KOPT-K1 (cell line): ENCODE results near the gene HHIP.

ENCODE experiments used
- H3K27ac ChIP-seq: fragments of 200-600 bp; sonication (generic); 2 replicates; pipeline ENCODE4 v1.5.1; 2016; ENCODE audit warnings: antibody characterized with exemption, mild to moderate bottlenecking, low read depth, low read length; ENCODE audit not compliant: poor library complexity, severe bottlenecking
- H3K36me3 ChIP-seq: fragments of 200-600 bp; sonication (generic); 2 replicates; pipeline ENCODE4 v1.5.1; 2017; ENCODE audit warnings: antibody characterized with exemption, mild to moderate bottlenecking, low read length, moderate library complexity; ENCODE audit not compliant: insufficient read depth
- H3K9me3 ChIP-seq: fragments of 200-600 bp; sonication (generic); 2 replicates; pipeline ENCODE4 v1.5.1; 2017; ENCODE audit warnings: antibody characterized with exemption, low read length, mild to moderate bottlenecking; ENCODE audit not compliant: insufficient read depth, poor library complexity, severe bottlenecking

Gene HHIP

GRCh38 chr4:144710526-144710912 lies 64.6 kb downstream of the HHIP start:
- H3K36me3 ChIP-seq = peaks cover 96% of the 10 kb centered on the region
- no peak overlapping the region for H3K27ac ChIP-seq

GRCh38 chr4:144711700-144712456 lies 65.9 kb downstream of the HHIP start:
- H3K9me3 ChIP-seq = no peaks in the 10 kb centered on the region
- no peak overlapping the region for H3K27ac ChIP-seq
- H3K36me3 ChIP-seq = peaks cover 97% of the 10 kb centered on the region

More at GRCh38 chr4:144710526-144710912, 64.6 kb downstream of the HHIP start:
- H3K9me3 ChIP-seq = no peaks in the 10 kb centered on the region

DNA sequence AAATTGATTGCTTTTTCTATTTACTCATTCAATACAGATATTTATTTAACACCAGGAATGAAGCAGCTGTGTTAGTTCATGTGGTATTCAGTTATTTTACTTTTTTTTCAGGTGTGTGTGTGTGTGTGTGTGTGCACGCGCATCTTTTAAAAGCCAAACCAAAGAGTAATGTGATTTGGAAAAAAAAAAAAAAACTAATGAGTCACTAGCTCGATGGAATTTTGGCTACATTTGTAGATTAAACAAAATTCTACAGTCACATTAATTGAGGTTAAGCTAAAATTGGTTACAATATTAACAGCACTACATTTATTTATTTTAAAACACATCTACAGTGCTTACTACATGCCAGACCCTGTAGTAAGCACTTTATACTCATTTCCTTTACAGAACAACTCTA lies 66.8 kb downstream of the HHIP start:
- H3K36me3 ChIP-seq = peaks cover 97% of the 10 kb centered on the region
- H3K27ac ChIP-seq = no peak overlapping the region
- no peaks in the 10 kb centered on the region for H3K9me3 ChIP-seq

DNA sequence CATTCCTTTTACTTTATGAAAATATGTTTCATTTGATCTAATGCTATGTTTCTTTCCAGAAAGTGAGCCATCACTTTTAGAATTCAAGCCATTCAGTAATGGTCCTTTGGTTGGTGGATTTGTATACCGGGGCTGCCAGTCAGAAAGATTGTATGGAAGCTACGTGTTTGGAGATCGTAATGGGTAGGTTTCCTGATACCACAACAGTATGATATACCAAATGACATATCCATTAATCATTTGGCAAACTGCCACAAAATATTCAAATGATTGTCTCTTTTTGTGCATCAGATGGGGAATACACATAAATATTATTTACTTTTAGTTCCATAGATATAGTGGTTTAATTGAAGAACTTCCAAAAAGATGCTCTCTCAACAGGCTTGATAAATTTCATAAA lies 68.2 kb downstream of the HHIP start:
- no peaks in the 10 kb centered on the region for H3K9me3 ChIP-seq
- H3K36me3 ChIP-seq = peaks cover 97% of the 10 kb centered on the region
- no peak overlapping the region for H3K27ac ChIP-seq

GRCh38 chr4:144715230-144715629 lies 69.3 kb downstream of the HHIP start:
- Histone ChIP-seq H3K36me3 (peaks cover 97% of the 10 kb centered on the region), H3K9me3 (no peaks in the 10 kb centered on the region), H3K27ac (no peak overlapping the region)

GRCh38 chr4:144716778-144717177 lies 70.8 kb downstream of the HHIP start:
- H3K9me3 ChIP-seq = no peaks in the 10 kb centered on the region
- no peak overlapping the region for H3K27ac ChIP-seq
- H3K36me3 ChIP-seq = peaks cover 98% of the 10 kb centered on the region

GRCh38 chr4:144718958-144719512 lies 73.1 kb downstream of the HHIP start:
- H3K36me3 ChIP-seq = peaks cover 100% of the 10 kb centered on the region
- H3K9me3 ChIP-seq = no peaks in the 10 kb centered on the region
- H3K27ac ChIP-seq = no peak overlapping the region

DNA sequence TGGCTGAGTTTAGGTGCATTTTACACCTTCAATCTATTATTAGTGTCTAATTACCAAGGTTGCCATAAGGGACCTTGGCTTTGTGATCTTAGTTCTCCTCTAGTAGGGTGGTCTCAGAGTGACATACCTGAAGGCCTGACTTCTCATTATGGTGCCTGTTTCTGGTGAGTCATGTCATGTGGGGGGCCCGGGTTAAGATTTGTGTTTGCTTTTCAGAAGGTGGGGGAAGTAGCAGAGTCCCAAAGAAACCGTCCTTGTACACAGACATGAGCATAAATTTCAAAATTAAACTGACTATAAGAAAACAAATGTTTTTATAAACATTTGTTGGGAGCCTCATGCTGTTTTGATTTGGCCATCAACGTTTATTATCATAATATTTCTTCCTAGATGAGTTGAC lies 74.5 kb downstream of the HHIP start:
- Histone ChIP-seq H3K36me3 (peaks cover 92% of the 10 kb centered on the region), H3K27ac (no peak overlapping the region), H3K9me3 (no peaks in the 10 kb centered on the region)

DNA sequence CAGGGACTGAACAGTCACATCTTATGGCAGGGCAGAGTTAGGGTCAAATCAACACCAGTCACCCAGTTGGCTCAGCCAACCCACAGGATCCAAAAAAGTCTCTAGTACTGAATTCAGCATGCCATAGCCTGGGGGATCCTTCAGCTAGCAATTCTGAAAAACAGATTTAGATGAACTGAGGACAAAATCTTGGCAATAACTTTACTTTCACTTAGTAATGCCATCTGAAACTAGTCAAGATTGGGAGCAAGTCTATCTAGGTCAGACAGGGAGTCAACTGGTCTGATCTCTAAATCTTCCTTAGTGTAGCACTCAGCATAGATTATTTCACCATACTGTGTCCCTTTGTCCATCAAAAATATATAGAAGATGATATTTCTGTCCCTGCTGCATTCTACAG lies 76.0 kb downstream of the HHIP start:
- H3K36me3 ChIP-seq = peaks cover 87% of the 10 kb centered on the region
- no peak overlapping the region for H3K27ac ChIP-seq
- no peaks in the 10 kb centered on the region for H3K9me3 ChIP-seq

GRCh38 chr4:144723471-144723870 lies 77.5 kb downstream of the HHIP start:
- no peaks in the 10 kb centered on the region for H3K9me3 ChIP-seq
- no peak overlapping the region for H3K27ac ChIP-seq
- H3K36me3 ChIP-seq = peaks cover 83% of the 10 kb centered on the region

DNA sequence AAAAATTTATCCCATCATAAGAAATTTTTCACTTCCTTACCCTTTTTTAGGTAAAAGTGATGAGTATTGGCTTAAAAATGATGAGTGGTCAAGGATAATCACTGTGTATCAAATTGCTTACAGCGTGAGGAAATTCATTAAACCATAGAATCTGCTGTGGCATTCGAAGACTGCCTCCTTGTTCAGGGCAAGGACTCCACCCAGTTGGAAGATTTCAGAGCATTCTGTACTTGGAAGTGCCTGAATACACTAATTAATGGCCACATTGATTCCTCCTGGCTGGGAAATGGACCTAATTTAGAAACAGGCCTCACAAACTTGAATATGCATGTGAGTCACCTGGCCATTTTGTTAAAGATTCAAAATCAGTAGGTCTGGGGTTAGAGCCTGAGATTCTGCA lies 83.2 kb downstream of the HHIP start:
- Histone ChIP-seq H3K36me3 (peaks cover 57% of the 10 kb centered on the region), H3K27ac (no peak overlapping the region), H3K9me3 (no peaks in the 10 kb centered on the region)

DNA sequence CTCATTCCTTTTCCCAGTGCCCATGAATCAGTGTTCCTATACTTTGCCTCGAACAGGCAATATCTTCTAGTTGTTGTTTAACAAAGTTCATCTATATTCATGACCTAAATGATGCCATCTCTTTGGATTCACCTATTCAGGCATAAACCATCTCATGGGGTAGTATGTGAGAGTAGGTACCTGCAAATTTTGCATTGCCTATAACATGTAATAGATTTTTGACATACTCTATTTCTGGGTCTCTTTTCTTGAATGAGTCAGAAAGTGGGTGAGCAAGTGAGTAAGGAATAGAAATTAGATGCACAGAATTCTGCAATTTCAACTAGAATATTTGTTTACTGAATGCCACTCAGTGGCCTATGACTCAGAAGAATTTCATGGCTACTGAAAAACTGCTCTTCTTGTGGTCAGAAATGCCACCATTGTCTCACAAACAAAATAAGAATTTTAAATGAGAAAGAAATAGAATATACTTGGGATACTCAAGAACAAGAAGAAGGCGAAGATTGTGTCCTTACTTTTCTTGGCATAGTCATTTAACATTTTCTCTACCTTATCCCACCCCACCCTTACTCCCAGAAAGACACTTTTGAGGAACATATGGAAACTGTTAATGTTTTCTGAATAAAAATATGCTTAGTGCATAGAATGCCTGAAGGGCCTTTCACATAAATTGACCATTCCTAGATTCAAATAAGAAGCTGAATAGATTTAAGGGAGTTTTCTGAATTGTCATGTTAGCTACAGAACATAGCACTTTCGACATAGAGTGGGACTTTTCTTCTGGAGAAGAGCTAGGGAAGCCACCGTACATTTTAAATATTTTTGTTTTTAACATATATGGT lies 86.8 kb downstream of the HHIP start:
- H3K9me3 ChIP-seq = no peaks in the 10 kb centered on the region
- H3K27ac ChIP-seq = no peak overlapping the region
- peaks cover 67% of the 10 kb centered on the region for H3K36me3 ChIP-seq

GRCh38 chr4:144733566-144733965 lies 87.6 kb downstream of the HHIP start:
- no peaks in the 10 kb centered on the region for H3K9me3 ChIP-seq
- no peak overlapping the region for H3K27ac ChIP-seq
- H3K36me3 ChIP-seq = peaks cover 68% of the 10 kb centered on the region

GRCh38 chr4:144734522-144734921 lies 88.6 kb downstream of the HHIP start:
- Histone ChIP-seq H3K36me3 (peaks cover 68% of the 10 kb centered on the region), H3K27ac (no peak overlapping the region), H3K9me3 (no peaks in the 10 kb centered on the region)

DNA sequence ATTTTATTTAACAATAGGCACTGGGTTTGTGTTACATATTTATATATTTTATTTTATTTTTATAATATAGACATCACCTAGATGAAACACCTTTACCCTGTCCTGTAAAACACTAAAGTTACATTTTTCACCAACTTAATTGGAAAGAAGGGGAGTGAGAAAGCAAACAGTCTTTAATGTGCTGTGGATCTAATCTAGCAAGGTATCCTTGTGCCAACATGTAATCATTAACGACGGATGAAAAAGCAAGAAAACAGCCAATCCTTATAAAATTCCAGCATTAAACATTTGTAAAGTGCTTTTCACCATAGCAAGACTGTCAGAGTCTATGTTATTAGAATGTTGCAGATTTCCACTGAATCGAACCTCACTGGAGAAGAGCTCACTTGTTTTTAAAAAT lies 92.7 kb downstream of the HHIP start:
- H3K9me3 ChIP-seq = no peaks in the 10 kb centered on the region
- peaks cover 75% of the 10 kb centered on the region for H3K36me3 ChIP-seq
- no peak overlapping the region for H3K27ac ChIP-seq
